Stomach (tissue), 4 donors: ENCODE results near the gene OR51S1.
"Not testable (repeated sequence)": the region's sequence is repeated elsewhere in the genome, so short reads cannot be mapped to it uniquely, and the experiment has no call there.

ENCODE experiments used
- CTCF ChIP-seq, 7 experiments: fragments of 450-650 bp in 4 of 7; fragments of 200-600 bp in 3 of 7; sonication (generic) in 3 of 7; IDR thresholded peaks; one replicate each; pipeline ENCODE4 v1.5.1; 2016 to 2019; ENCODE audit warnings: antibody characterized with exemption in 7 of 7, control low read depth in 2 of 7, mild to moderate bottlenecking in 1 of 7
- EP300 ChIP-seq: sonication (generic); formaldehyde crosslinking; IDR thresholded peaks from one replicate; pipeline ENCODE4 v1.6.1; 2017; ENCODE audit warnings: antibody characterized with exemption
- POLR2A ChIP-seq, 4 donors: fragments of 450-650 bp; IDR thresholded peaks; one replicate each; pipeline ENCODE4 v1.6.1; 2016; ENCODE audit warnings: antibody characterized with exemption in 4 of 4, control low read depth in 2 of 4, mild to moderate bottlenecking in 1 of 4, moderate library complexity in 1 of 4
- POLR2AphosphoS5 ChIP-seq, 3 donors: sonication (generic); formaldehyde crosslinking; IDR thresholded peaks; one replicate each; pipeline ENCODE4 v1.6.1; 2016; ENCODE audit warnings: antibody characterized with exemption in 3 of 3

GRCh38 chr11:4801316-4801715 lies 47.7 kb downstream of the OR51S1 start:
- TF ChIP-seq CTCF (IDR thresholded peaks at IDR 0.05); POLR2A (IDR thresholded peaks at IDR 0.05); POLR2AphosphoS5 (IDR thresholded peaks at IDR 0.05); EP300: not testable (repeated sequence)
